WI38 (cell line): ENCODE results near the gene PRKCI.
"Not testable (repeated sequence)": the region's sequence is repeated elsewhere in the genome, so short reads cannot be mapped to it uniquely, and the experiment has no call there.

Source experiments
- H3K4me3 ChIP-seq: 2 replicates; pipeline ENCODE4 v1.5.1; 2011; ENCODE audit warnings: low read depth, mild to moderate bottlenecking, control low read depth, low read length
- CTCF ChIP-seq: IDR thresholded peaks from 2 replicates; pipeline ENCODE4 v1.5.1; 2012; ENCODE audit warnings: low read depth, mild to moderate bottlenecking, control low read depth, low read length

Gene PRKCI

GRCh38 chr3:170322566-170323269 is 100.5 kb downstream of the PRKCI start:
- no peak overlapping the region for H3K4me3 ChIP-seq
- TF ChIP-seq CTCF = no peak

- H3K4me3 ChIP-seq = no peak overlapping the region
- TF ChIP-seq CTCF = no peak
These were observed 101.1 kb downstream of the PRKCI start for GRCh38 chr3:170323331-170323730.

GRCh38 chr3:170324962-170325361 is 102.7 kb downstream of the PRKCI start:
- no peak for TF ChIP-seq CTCF

GRCh38 chr3:170327040-170327808 is 105.0 kb downstream of the PRKCI start:
- no peak overlapping the region for H3K4me3 ChIP-seq
- TF ChIP-seq CTCF = no peak

More at GRCh38 chr3:170324962-170325361, 102.7 kb downstream of the PRKCI start:
- H3K4me3 ChIP-seq = no peak overlapping the region

- H3K4me3 ChIP-seq = not testable (repeated sequence)
These were observed 105.8 kb downstream of the PRKCI start for GRCh38 chr3:170327868-170328548.

- no peak for TF ChIP-seq CTCF
- no peak overlapping the region for H3K4me3 ChIP-seq
These were observed 108.1 kb downstream of the PRKCI start for GRCh38 chr3:170330366-170330765.

GRCh38 chr3:170331143-170331542 is 108.9 kb downstream of the PRKCI start:
- no peak for TF ChIP-seq CTCF
- H3K4me3 ChIP-seq = no peak overlapping the region
